ENCODE measurements around the gene WDFY3.

DNA sequence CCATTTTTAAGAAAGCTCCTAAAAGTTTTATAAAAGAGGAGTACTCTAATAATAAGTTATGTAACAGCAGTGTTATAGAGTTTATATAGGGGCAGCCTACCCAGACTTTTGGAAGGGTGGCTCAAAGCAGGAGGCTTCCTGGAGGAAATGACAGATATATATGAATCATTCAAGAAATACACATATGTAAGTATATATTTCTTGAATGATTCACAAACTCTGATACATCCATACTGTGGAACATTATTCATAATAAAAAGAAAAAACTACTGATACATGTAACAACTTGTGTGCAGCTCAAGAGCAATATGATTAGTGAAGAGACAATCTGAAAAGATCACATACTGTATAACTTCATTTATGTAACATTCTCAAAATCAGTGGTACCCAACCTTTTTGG lies 166.2 kb downstream of the WDFY3 start:
- TF ChIP-seq CEBPB (tag; IDR thresholded peaks at IDR 0.05): no peak
- TF ChIP-seq ZNF212 (CRISPR knock-in tag; IDR thresholded peaks at IDR 0.05): no peak
- TF ChIP-seq REST (IDR thresholded peaks at IDR 0.05; ENCODE audit: borderline replicate concordance): no peak
- TF ChIP-seq REST (CRISPR knock-in tag; IDR thresholded peaks at IDR 0.05; ENCODE audit: low read depth): no peak
- TF ChIP-seq, protein P1, sequence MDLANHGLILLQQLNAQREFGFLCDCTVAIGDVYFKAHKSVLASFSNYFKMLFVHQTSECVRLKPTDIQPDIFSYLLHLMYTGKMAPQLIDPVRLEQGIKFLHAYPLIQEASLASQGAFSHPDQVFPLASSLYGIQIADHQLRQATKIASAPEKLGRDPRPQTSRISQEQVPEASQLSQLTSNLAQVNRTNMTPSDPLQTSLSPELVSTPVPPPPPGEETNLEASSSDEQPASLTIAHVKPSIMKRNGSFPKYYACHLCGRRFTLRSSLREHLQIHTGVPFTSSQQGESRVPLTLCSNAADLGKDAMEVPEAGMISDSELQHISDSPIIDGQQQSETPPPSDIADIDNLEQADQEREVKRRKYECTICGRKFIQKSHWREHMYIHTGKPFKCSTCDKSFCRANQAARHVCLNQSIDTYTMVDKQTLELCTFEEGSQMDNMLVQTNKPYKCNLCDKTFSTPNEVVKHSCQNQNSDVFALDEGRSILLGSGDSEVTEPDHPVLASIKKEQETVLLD (IDR thresholded peaks at IDR 0.05): no peak
- TF ChIP-seq NFE2L1 (tag; IDR thresholded peaks at IDR 0.05; ENCODE audit: borderline replicate concordance, low read depth): no peak
- no peak for TF ChIP-seq NCOA2 (IDR thresholded peaks at IDR 0.05; ENCODE audit: partially characterized antibody in 2 of 2)
- no peak for TF ChIP-seq SMARCE1 (IDR thresholded peaks at IDR 0.05)
- TF ChIP-seq MAZ (CRISPR knock-in tag; conservative IDR thresholded peaks at IDR 0.05 in 1 of 2, IDR thresholded peaks at IDR 0.05 in 1 of 2): no peak
- no peak for TF ChIP-seq CREM (IDR thresholded peaks at IDR 0.05; ENCODE audit: low read depth)
- TF ChIP-seq FOS (IDR thresholded peaks at IDR 0.05; ENCODE audit: extremely low read depth, insufficient read length): no peak
- TF ChIP-seq MTA3 (IDR thresholded peaks at IDR 0.05; ENCODE audit: borderline replicate concordance): no peak
- no peak for TF ChIP-seq GTF2F1 (IDR thresholded peaks at IDR 0.05; ENCODE audit: low read depth, low read length)
- no peak for TF ChIP-seq BRF2 (IDR thresholded peaks at IDR 0.05; ENCODE audit: borderline replicate concordance, insufficient read depth, insufficient read length)
- no peak for TF ChIP-seq ZBTB1 (CRISPR knock-in tag; IDR thresholded peaks at IDR 0.05; ENCODE audit: borderline replicate concordance, low read depth)
